Measurements from ENCODE around the gene ABCC5.

Gene ABCC5

DNA sequence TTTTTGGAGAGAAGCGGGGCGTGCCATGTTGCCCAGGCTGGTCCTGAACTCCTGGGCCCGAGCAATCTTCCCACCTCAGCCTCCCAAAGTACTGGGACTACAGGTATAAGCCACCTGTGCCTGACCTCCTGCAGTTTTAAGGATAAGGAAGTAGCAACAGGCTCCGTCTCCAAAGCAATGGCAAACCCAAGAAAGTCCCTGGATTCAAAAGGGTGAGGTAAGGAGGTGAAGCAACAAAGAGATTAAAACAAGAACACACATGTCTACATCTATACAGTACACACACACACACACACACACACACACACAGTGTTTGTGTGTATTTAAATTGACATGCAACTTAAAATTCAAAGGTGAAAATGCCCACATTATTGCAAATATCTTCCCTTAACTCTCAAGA, 58.9 kb downstream of the ABCC5 start:
- no peak overlapping the region for H3K27ac ChIP-seq (ENCODE audit: low read depth, low read length, poor library complexity, severe bottlenecking)
- no peaks in the 10 kb centered on the region for H3K27me3 ChIP-seq (ENCODE audit: insufficient read depth, low read length)
- no peak overlapping the region for H3K4me2 ChIP-seq (ENCODE audit: low read length)
- H3F3A ChIP-seq (ENCODE audit: insufficient read depth, low read length) = no peaks in the 10 kb centered on the region
- no peak overlapping the region for H2AFZ ChIP-seq (ENCODE audit: low read length)
- TF ChIP-seq, protein P1, sequence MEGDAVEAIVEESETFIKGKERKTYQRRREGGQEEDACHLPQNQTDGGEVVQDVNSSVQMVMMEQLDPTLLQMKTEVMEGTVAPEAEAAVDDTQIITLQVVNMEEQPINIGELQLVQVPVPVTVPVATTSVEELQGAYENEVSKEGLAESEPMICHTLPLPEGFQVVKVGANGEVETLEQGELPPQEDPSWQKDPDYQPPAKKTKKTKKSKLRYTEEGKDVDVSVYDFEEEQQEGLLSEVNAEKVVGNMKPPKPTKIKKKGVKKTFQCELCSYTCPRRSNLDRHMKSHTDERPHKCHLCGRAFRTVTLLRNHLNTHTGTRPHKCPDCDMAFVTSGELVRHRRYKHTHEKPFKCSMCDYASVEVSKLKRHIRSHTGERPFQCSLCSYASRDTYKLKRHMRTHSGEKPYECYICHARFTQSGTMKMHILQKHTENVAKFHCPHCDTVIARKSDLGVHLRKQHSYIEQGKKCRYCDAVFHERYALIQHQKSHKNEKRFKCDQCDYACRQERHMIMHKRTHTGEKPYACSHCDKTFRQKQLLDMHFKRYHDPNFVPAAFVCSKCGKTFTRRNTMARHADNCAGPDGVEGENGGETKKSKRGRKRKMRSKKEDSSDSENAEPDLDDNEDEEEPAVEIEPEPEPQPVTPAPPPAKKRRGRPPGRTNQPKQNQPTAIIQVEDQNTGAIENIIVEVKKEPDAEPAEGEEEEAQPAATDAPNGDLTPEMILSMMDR (IDR thresholded peaks at IDR 0.05; ENCODE audit: low read length) = no peak
- no peak for TF ChIP-seq EZH2 (IDR thresholded peaks at IDR 0.05; ENCODE audit: borderline replicate concordance, low read length)
- H3K4me1 ChIP-seq (ENCODE audit: insufficient read depth, low read length, severe bottlenecking) = peaks cover 7% of the 10 kb centered on the region
- no peak overlapping the region for H3K4me3 ChIP-seq (ENCODE audit: low read depth, low read length, poor library complexity, severe bottlenecking)
- H4K20me1 ChIP-seq (ENCODE audit: insufficient read depth, low read length) = no peaks in the 10 kb centered on the region
- H3K79me2 ChIP-seq (ENCODE audit: insufficient read depth, low read length) = no peaks in the 10 kb centered on the region
- no peaks in the 10 kb centered on the region for H3K9me3 ChIP-seq (ENCODE audit: low read length)
- H3K36me3 ChIP-seq (ENCODE audit: insufficient read depth, low read length) = peaks cover 36% of the 10 kb centered on the region; the same call in 1 of the 2 replicates
- no peak overlapping the region for H3K9ac ChIP-seq (ENCODE audit: low read length)
- no peaks in the 10 kb centered on the region for H3K9me2 ChIP-seq (ENCODE audit: low read depth, low read length)

DNA sequence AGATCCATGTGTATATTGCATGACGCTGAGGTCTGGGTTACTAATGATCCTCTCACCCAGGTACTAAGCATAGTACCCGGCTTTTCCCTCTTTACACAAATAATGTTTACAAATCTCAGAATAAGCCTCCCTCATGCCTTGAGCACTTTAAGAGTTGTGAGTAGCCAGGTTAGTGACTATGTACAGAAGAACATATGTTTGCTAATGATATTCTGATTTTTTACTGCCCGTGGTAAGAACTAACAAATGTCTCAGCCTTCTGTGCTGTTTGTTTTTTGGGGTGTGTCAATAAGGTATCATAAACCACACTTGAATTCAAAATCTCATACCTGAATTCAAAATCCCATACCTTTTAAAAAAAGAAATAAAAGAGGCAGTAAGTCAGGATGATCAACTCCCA, 59.5 kb downstream of the ABCC5 start:
- TF ChIP-seq EZH2 (IDR thresholded peaks at IDR 0.05; ENCODE audit: borderline replicate concordance, low read length) = no peak
- TF ChIP-seq, protein P1 (IDR thresholded peaks at IDR 0.05; ENCODE audit: low read length) = no peak
- Histone ChIP-seq H4K20me1 (ENCODE audit: insufficient read depth, low read length) (no peaks in the 10 kb centered on the region), H3K36me3 (ENCODE audit: insufficient read depth, low read length) (peaks cover 34% of the 10 kb centered on the region; the same call in 1 of the 2 replicates), H3K4me3 (ENCODE audit: low read depth, low read length, poor library complexity, severe bottlenecking) (no peak overlapping the region), H3K27me3 (ENCODE audit: insufficient read depth, low read length) (no peaks in the 10 kb centered on the region), H3K9me3 (ENCODE audit: low read length) (no peaks in the 10 kb centered on the region), H3K4me1 (ENCODE audit: insufficient read depth, low read length, severe bottlenecking) (peaks cover 12% of the 10 kb centered on the region), H2AFZ (ENCODE audit: low read length) (no peak overlapping the region), H3F3A (ENCODE audit: insufficient read depth, low read length) (no peaks in the 10 kb centered on the region), H3K4me2 (ENCODE audit: low read length) (no peak overlapping the region), H3K27ac (ENCODE audit: low read depth, low read length, poor library complexity, severe bottlenecking) (no peak overlapping the region), H3K79me2 (ENCODE audit: insufficient read depth, low read length) (no peaks in the 10 kb centered on the region), H3K9me2 (ENCODE audit: low read depth, low read length) (no peaks in the 10 kb centered on the region), H3K9ac (ENCODE audit: low read length) (no peak overlapping the region)

DNA sequence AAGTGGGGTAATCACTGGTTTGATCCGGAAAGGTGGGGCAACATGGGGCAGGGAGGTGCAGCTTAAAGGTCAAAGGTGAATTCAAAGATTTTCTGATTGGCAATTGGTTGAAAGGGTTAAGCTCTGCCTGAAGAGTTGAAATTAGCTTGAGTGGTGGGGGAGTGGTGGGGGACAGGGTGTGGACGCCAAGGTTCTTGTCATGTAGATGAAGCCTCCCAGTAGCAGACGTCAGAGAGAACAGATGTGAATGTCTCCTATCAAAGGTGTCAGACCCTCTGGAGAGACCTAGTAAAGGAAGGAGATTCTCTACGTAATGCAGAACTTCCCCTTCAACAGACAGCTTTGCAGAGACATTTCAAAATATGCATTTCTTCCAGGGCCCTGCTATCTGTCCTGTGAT, 62.8 kb downstream of the ABCC5 start:
- Histone ChIP-seq H3K27ac (ENCODE audit: low read depth, low read length, poor library complexity, severe bottlenecking) (peak overlapping the region; percentile 83), H3K36me3 (ENCODE audit: insufficient read depth, low read length) (peaks cover 39% of the 10 kb centered on the region; the same call in 1 of the 2 replicates), H3K4me2 (ENCODE audit: low read length) (no peak overlapping the region)

More for the DNA sequence above, 62.8 kb downstream of the ABCC5 start:
- Histone ChIP-seq H3K27me3 (ENCODE audit: insufficient read depth, low read length) (no peaks in the 10 kb centered on the region), H4K20me1 (ENCODE audit: insufficient read depth, low read length) (no peaks in the 10 kb centered on the region), H3K9me2 (ENCODE audit: low read depth, low read length) (no peaks in the 10 kb centered on the region), H3K9ac (ENCODE audit: low read length) (no peak overlapping the region), H2AFZ (ENCODE audit: low read length) (no peak overlapping the region), H3K9me3 (ENCODE audit: low read length) (no peaks in the 10 kb centered on the region), H3K79me2 (ENCODE audit: insufficient read depth, low read length) (no peaks in the 10 kb centered on the region), H3F3A (ENCODE audit: insufficient read depth, low read length) (no peaks in the 10 kb centered on the region), H3K4me1 (ENCODE audit: insufficient read depth, low read length, severe bottlenecking) (peaks cover 19% of the 10 kb centered on the region), H3K4me3 (ENCODE audit: low read depth, low read length, poor library complexity, severe bottlenecking) (no peak overlapping the region)
- TF ChIP-seq EZH2 (IDR thresholded peaks at IDR 0.05; ENCODE audit: borderline replicate concordance, low read length) = no peak
- TF ChIP-seq, protein P1 (IDR thresholded peaks at IDR 0.05; ENCODE audit: low read length) = no peak

All from OCI-LY1 (cell line).